Vagina (tissue), 2 donors: ENCODE measurements around the gene SNX32.

Experiments
- POLR2A ChIP-seq, 2 donors: fragments of 450-650 bp; IDR thresholded peaks; one replicate each; pipeline ENCODE4 v1.6.1; 2017; ENCODE audit warnings: antibody characterized with exemption in 2 of 2, mild to moderate bottlenecking in 2 of 2, moderate library complexity in 2 of 2
- POLR2AphosphoS5 ChIP-seq, 2 donors: sonication (generic); formaldehyde crosslinking; IDR thresholded peaks; one replicate each; pipeline ENCODE4 v1.9.0; 2017; ENCODE audit warnings: antibody characterized with exemption in 2 of 2, mild to moderate bottlenecking in 2 of 2, low read depth in 1 of 2; ENCODE audit not compliant: insufficient read depth in 1 of 2
- TF ChIP-seq, protein P1 (sequence below), 3 experiments: fragments of 450-650 bp in 2 of 3; fragments of 200-600 bp in 1 of 3; sonication (generic) in 1 of 3; IDR thresholded peaks; one replicate each; pipeline ENCODE4 v1.5.1; 2017 to 2019; ENCODE audit warnings: antibody characterized with exemption in 3 of 3, mild to moderate bottlenecking in 2 of 3, moderate library complexity in 2 of 3

DNA sequence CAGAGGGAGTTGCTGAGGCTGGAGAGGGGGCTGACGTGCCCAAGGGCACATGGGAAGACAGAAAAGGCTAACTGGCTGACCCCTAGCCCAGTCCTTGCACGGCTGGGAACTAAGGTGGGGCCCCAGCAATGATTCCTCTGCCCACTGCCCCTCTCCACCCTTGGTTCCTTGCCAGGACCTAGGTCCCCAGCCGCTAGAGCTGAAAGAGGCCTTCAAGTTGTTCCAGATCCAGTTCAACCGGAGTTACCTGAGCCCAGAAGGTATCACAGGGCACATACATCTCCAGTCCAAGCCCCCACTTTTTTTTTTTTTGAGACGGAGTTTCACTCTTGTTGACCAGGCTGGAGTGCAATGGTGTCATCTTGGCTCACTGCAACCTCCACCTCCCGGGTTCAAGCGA is 46.3 kb downstream of the SNX32 start:
- TF ChIP-seq, protein P1, sequence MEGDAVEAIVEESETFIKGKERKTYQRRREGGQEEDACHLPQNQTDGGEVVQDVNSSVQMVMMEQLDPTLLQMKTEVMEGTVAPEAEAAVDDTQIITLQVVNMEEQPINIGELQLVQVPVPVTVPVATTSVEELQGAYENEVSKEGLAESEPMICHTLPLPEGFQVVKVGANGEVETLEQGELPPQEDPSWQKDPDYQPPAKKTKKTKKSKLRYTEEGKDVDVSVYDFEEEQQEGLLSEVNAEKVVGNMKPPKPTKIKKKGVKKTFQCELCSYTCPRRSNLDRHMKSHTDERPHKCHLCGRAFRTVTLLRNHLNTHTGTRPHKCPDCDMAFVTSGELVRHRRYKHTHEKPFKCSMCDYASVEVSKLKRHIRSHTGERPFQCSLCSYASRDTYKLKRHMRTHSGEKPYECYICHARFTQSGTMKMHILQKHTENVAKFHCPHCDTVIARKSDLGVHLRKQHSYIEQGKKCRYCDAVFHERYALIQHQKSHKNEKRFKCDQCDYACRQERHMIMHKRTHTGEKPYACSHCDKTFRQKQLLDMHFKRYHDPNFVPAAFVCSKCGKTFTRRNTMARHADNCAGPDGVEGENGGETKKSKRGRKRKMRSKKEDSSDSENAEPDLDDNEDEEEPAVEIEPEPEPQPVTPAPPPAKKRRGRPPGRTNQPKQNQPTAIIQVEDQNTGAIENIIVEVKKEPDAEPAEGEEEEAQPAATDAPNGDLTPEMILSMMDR (IDR thresholded peaks at IDR 0.05), result no peak
- no peak for TF ChIP-seq POLR2A (IDR thresholded peaks at IDR 0.05)
- no peak for TF ChIP-seq POLR2AphosphoS5 (IDR thresholded peaks at IDR 0.05; ENCODE audit: insufficient read depth in 1 of 2, low read depth in 1 of 2)
